Activated naive CD8-positive, alpha-beta T cell treated with anti-CD3 and anti-CD28 coated beads for 36 hours (primary cell): ENCODE data around the gene BCL11B. TPM values are rescaled to one million over a fixed set of nuclear protein-coding genes. Genes with fewer than 3 reads are reported as not detected.

Source experiments
- DNase-seq: peaks from one replicate; pipeline ENCODE4 v3.0.0; 2021
- H3K27ac Mint-ChIP-seq: one replicate; pipeline ENCODE4 v1.8.0; 2022; ENCODE audit warnings: mild to moderate bottlenecking, moderate library complexity, mixed read lengths
- H3K27me3 Mint-ChIP-seq: one replicate; pipeline ENCODE4 v1.8.0; 2022; ENCODE audit warnings: mild to moderate bottlenecking, mixed read lengths
- H3K36me3 Mint-ChIP-seq: one replicate; pipeline ENCODE4 v1.8.0; 2021; ENCODE audit warnings: mild to moderate bottlenecking, mixed read lengths
- H3K4me1 Mint-ChIP-seq: one replicate; pipeline ENCODE4 v1.8.0; 2021; ENCODE audit warnings: mixed read lengths
- H3K4me3 Mint-ChIP-seq: one replicate; pipeline ENCODE4 v1.8.0; 2022; ENCODE audit warnings: mild to moderate bottlenecking, moderate library complexity, mixed read lengths
- H3K9me3 Mint-ChIP-seq: one replicate; pipeline ENCODE4 v1.8.0; 2022; ENCODE audit warnings: mixed read lengths
- total RNA-seq, 2 experiments: library from RNA; stranded (reverse); gene quantifications; one replicate each; pipeline ENCODE4 v1.2.3, GENCODE V29; 2021

Gene BCL11B
- total RNA-seq, 2 experiments from 2014 or later = 38.9 to 40.3 TPM

GRCh38 chr14:99304208-99304607 is 32.2 kb upstream of the BCL11B start:
- H3K27me3 Mint-ChIP-seq = no peaks in the 10 kb centered on the region
- H3K4me3 Mint-ChIP-seq = no peak overlapping the region
- H3K36me3 Mint-ChIP-seq = peaks cover 9% of the 10 kb centered on the region
- H3K4me1 Mint-ChIP-seq = no peaks in the 10 kb centered on the region
- H3K27ac Mint-ChIP-seq = no peak overlapping the region
- H3K9me3 Mint-ChIP-seq = peaks cover 21% of the 10 kb centered on the region
- no peak for DNase-seq

GRCh38 chr14:99300190-99300589 is 28.2 kb upstream of the BCL11B start:
- no peak for DNase-seq
- no peak overlapping the region for H3K4me3 Mint-ChIP-seq
- peaks cover 10% of the 10 kb centered on the region for H3K36me3 Mint-ChIP-seq
- H3K27me3 Mint-ChIP-seq = peaks cover 4% of the 10 kb centered on the region
- peaks cover 28% of the 10 kb centered on the region for H3K9me3 Mint-ChIP-seq
- H3K27ac Mint-ChIP-seq = no peak overlapping the region
- H3K4me1 Mint-ChIP-seq = no peaks in the 10 kb centered on the region

- Mint-ChIP-seq H3K9me3 (peaks cover 19% of the 10 kb centered on the region), H3K27me3 (peaks cover 4% of the 10 kb centered on the region), H3K36me3 (peaks cover 10% of the 10 kb centered on the region), H3K4me1 (no peaks in the 10 kb centered on the region), H3K4me3 (no peak overlapping the region), H3K27ac (no peak overlapping the region)
- DNase-seq = no peak
Observed at GRCh38 chr14:99296517-99296916, 24.5 kb upstream of the BCL11B start.

GRCh38 chr14:99289394-99290189 is 17.6 kb upstream of the BCL11B start:
- H3K27me3 Mint-ChIP-seq = peaks cover 3% of the 10 kb centered on the region
- H3K36me3 Mint-ChIP-seq = no peaks in the 10 kb centered on the region
- no peaks in the 10 kb centered on the region for H3K9me3 Mint-ChIP-seq
- H3K27ac Mint-ChIP-seq = no peak overlapping the region
- DNase-seq = no peak
- no peak overlapping the region for H3K4me3 Mint-ChIP-seq
- peaks cover 7% of the 10 kb centered on the region for H3K4me1 Mint-ChIP-seq

GRCh38 chr14:99288948-99289347 is 17.0 kb upstream of the BCL11B start:
- H3K27me3 Mint-ChIP-seq = peaks cover 3% of the 10 kb centered on the region
- H3K36me3 Mint-ChIP-seq = no peaks in the 10 kb centered on the region
- H3K9me3 Mint-ChIP-seq = no peaks in the 10 kb centered on the region
- no peak overlapping the region for H3K27ac Mint-ChIP-seq
- H3K4me1 Mint-ChIP-seq = peaks cover 7% of the 10 kb centered on the region
- DNase-seq = no peak
- no peak overlapping the region for H3K4me3 Mint-ChIP-seq

GRCh38 chr14:99287269-99287942 is 15.4 kb upstream of the BCL11B start:
- no peaks in the 10 kb centered on the region for H3K36me3 Mint-ChIP-seq
- no peak overlapping the region for H3K4me3 Mint-ChIP-seq
- H3K27me3 Mint-ChIP-seq = peaks cover 3% of the 10 kb centered on the region
- no peak for DNase-seq
- H3K9me3 Mint-ChIP-seq = no peaks in the 10 kb centered on the region
- H3K4me1 Mint-ChIP-seq = peaks cover 7% of the 10 kb centered on the region
- H3K27ac Mint-ChIP-seq = no peak overlapping the region

- Mint-ChIP-seq H3K27me3 (peaks cover 3% of the 10 kb centered on the region), H3K36me3 (no peaks in the 10 kb centered on the region), H3K4me3 (no peak overlapping the region), H3K9me3 (no peaks in the 10 kb centered on the region), H3K4me1 (peaks cover 7% of the 10 kb centered on the region), H3K27ac (no peak overlapping the region)
- no peak for DNase-seq
Observed at GRCh38 chr14:99286761-99287160, 14.8 kb upstream of the BCL11B start.

GRCh38 chr14:99284254-99285004 is 12.4 kb upstream of the BCL11B start:
- Mint-ChIP-seq H3K27ac (no peak overlapping the region), H3K36me3 (no peaks in the 10 kb centered on the region), H3K27me3 (peaks cover 3% of the 10 kb centered on the region), H3K9me3 (no peaks in the 10 kb centered on the region), H3K4me1 (peaks cover 18% of the 10 kb centered on the region), H3K4me3 (no peak overlapping the region)
- DNase-seq = no peak

- peaks cover 3% of the 10 kb centered on the region for H3K27me3 Mint-ChIP-seq
- no peaks in the 10 kb centered on the region for H3K9me3 Mint-ChIP-seq
- H3K4me3 Mint-ChIP-seq = no peak overlapping the region
- DNase-seq = no peak
- H3K27ac Mint-ChIP-seq = no peak overlapping the region
- H3K36me3 Mint-ChIP-seq = no peaks in the 10 kb centered on the region
- peaks cover 29% of the 10 kb centered on the region for H3K4me1 Mint-ChIP-seq
Observed at GRCh38 chr14:99282261-99283050, 10.5 kb upstream of the BCL11B start.

GRCh38 chr14:99281396-99281795 is 9.4 kb upstream of the BCL11B start:
- H3K27me3 Mint-ChIP-seq = peaks cover 3% of the 10 kb centered on the region
- no peaks in the 10 kb centered on the region for H3K36me3 Mint-ChIP-seq
- no peak overlapping the region for H3K4me3 Mint-ChIP-seq
- H3K4me1 Mint-ChIP-seq = peaks cover 32% of the 10 kb centered on the region
- no peak overlapping the region for H3K27ac Mint-ChIP-seq
- DNase-seq = no peak
- H3K9me3 Mint-ChIP-seq = no peaks in the 10 kb centered on the region

GRCh38 chr14:99280852-99281251 is 8.9 kb upstream of the BCL11B start:
- peaks cover 3% of the 10 kb centered on the region for H3K27me3 Mint-ChIP-seq
- no peak overlapping the region for H3K4me3 Mint-ChIP-seq
- DNase-seq = no peak
- no peaks in the 10 kb centered on the region for H3K9me3 Mint-ChIP-seq
- H3K36me3 Mint-ChIP-seq = no peaks in the 10 kb centered on the region
- no peak overlapping the region for H3K27ac Mint-ChIP-seq
- H3K4me1 Mint-ChIP-seq = peaks cover 35% of the 10 kb centered on the region

GRCh38 chr14:99280066-99280731 is 8.2 kb upstream of the BCL11B start:
- no peaks in the 10 kb centered on the region for H3K36me3 Mint-ChIP-seq
- peaks cover 38% of the 10 kb centered on the region for H3K4me1 Mint-ChIP-seq
- H3K9me3 Mint-ChIP-seq = no peaks in the 10 kb centered on the region
- H3K4me3 Mint-ChIP-seq = no peak overlapping the region
- DNase-seq = no peak
- H3K27me3 Mint-ChIP-seq = peaks cover 1% of the 10 kb centered on the region
- no peak overlapping the region for H3K27ac Mint-ChIP-seq

GRCh38 chr14:99278836-99279235 is 6.8 kb upstream of the BCL11B start:
- Mint-ChIP-seq H3K9me3 (no peaks in the 10 kb centered on the region), H3K27ac (no peak overlapping the region), H3K4me1 (peaks cover 44% of the 10 kb centered on the region), H3K27me3 (peaks cover 3% of the 10 kb centered on the region), H3K4me3 (no peak overlapping the region), H3K36me3 (no peaks in the 10 kb centered on the region)
- no peak for DNase-seq

- Mint-ChIP-seq H3K9me3 (no peaks in the 10 kb centered on the region), H3K36me3 (no peaks in the 10 kb centered on the region), H3K4me3 (peak overlapping the region; percentile 6), H3K4me1 (peaks cover 49% of the 10 kb centered on the region), H3K27ac (no peak overlapping the region), H3K27me3 (peaks cover 3% of the 10 kb centered on the region)
- DNase-seq = no peak
Observed at GRCh38 chr14:99277530-99277929, 5.5 kb upstream of the BCL11B start.
